AG04449 (cell line): ENCODE results near the gene SLC13A3.

Source experiments
- CTCF ChIA-PET: fragments of 350-600 bp; formaldehyde crosslinking; extraction: SDS; loops from one replicate; lab custom pipeline; 2021; ENCODE audit warnings: antibody characterized with exemption; lab: Yijun Ruan, JAX
- POLR2A ChIA-PET: fragments of 400-600, 350-600 bp; formaldehyde crosslinking; extraction: SDS; loops from one replicate; lab custom pipeline; 2020; ENCODE audit warnings: antibody characterized with exemption, inconsistent platforms; lab: Yijun Ruan, JAX
- DNase-seq: peaks from one replicate; pipeline ENCODE4 v3.0.0-alpha.2; 2010; ENCODE audit warnings: low read depth, low spot score
- H3K4me3 ChIP-seq: 2 replicates; pipeline ENCODE4 v1.5.1; 2011; ENCODE audit warnings: low read depth, mild to moderate bottlenecking, control low read depth, low read length
- TF ChIP-seq, protein P1 (sequence below): IDR thresholded peaks from one replicate; pipeline ENCODE4 v1.5.1; 2011; ENCODE audit warnings: mild to moderate bottlenecking, moderate library complexity, low read length, control low read depth, inconsistent platforms; ENCODE audit not compliant: insufficient read depth; ENCODE audit errors: missing control alignments

SLC13A3 gene

DNA sequence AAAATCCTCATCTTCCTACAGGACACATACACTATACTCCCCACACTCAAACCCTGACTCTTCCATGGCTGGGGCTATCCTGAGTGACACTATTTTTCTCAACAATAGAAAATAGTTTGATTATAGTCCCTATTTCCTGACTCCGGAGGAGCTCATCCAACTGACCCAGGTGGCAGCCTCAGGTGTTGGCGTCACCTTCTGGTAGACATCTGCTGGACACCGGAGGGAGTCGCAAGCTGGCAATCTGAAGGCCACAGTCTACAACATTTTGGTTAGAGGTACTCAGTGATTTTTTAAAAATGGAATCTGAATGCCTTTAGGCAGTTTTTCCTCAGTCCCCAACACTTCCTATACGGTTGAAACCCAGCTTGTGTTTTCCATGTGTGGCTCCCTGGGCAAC is 68.6 kb downstream of the SLC13A3 start:
- TF ChIP-seq, protein P1, sequence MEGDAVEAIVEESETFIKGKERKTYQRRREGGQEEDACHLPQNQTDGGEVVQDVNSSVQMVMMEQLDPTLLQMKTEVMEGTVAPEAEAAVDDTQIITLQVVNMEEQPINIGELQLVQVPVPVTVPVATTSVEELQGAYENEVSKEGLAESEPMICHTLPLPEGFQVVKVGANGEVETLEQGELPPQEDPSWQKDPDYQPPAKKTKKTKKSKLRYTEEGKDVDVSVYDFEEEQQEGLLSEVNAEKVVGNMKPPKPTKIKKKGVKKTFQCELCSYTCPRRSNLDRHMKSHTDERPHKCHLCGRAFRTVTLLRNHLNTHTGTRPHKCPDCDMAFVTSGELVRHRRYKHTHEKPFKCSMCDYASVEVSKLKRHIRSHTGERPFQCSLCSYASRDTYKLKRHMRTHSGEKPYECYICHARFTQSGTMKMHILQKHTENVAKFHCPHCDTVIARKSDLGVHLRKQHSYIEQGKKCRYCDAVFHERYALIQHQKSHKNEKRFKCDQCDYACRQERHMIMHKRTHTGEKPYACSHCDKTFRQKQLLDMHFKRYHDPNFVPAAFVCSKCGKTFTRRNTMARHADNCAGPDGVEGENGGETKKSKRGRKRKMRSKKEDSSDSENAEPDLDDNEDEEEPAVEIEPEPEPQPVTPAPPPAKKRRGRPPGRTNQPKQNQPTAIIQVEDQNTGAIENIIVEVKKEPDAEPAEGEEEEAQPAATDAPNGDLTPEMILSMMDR: no peak
- no peak for DNase-seq
- ChIA-PET CTCF (no interaction called here), POLR2A (no interaction called here)
- no peak overlapping the region for H3K4me3 ChIP-seq

DNA sequence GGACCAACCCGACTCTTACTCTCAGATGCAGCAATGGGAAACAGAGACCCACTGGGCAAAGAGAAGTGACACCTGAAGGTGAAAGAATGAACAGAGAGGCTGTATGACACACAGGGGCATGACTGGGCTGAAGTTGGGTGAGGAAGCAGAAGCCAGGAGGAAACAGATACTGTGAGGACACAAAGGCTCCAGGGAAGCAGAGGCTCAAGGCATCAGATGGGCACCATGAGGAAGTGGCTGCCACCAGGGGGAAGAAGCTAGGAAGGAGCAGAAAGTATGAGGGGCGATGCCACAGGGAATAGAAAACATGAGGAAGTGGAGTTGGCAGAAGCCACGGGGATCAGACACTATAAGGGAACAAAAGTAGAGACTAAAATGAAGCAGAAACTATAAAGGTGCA is 69.9 kb downstream of the SLC13A3 start:
- no peak overlapping the region for H3K4me3 ChIP-seq
- ChIA-PET CTCF (no interaction called here), POLR2A (no interaction called here)
- TF ChIP-seq, protein P1: no peak
- DNase-seq: no peak

DNA sequence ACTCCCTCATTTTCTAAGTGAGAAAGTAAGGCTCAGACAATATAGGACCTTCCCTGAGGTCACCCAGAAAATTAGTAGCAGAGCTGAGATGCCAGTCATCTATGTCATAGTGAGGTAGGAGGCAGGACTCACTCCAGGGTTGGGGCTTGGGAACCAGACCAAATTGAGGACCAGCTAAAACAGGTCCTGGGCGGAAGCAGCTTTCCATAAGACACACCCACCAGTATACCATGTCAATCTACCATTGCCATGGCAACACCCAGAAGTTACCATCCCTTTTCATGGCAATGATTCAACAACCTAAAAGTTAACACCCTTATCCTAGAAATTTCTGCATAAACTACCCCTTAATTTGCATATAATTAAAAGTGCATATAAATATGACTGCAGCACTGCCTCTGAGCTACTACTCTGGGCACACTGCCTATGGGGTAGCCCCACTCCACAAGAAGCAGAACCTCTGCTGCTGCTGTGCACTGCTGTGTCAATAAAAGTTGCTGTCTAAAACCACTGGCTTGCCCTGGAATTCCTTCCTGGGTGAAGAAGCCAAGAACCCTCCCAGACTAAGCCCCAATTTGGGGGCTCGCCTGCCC is 70.5 kb downstream of the SLC13A3 start:
- DNase-seq: no peak
- TF ChIP-seq, protein P1: no peak
- ChIA-PET POLR2A (no interaction called here), CTCF (no interaction called here)
- H3K4me3 ChIP-seq: no peak overlapping the region

DNA sequence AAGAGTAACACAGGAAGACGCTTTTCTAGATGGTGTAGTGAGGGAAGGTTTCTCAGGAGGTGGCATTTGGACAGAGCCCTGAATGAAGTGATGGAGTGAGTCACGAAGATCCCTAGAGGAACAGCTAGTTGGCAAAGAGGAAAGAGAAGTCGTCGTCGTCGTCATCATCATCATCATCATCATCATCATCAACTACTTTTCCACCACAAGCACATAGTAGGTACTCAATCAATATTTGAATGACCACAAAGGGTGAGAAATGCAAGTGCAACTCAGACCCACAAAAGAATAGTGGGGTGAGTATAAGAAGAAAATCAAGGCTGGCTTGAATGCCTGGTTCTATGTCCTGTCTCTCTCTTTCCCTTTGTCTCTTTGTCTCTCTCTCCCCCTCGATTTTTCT is 72.5 kb downstream of the SLC13A3 start:
- TF ChIP-seq, protein P1: no peak
- POLR2A ChIA-PET: no interaction called here
- DNase-seq: no peak
- H3K4me3 ChIP-seq: no peak overlapping the region
- CTCF ChIA-PET: no interaction called here

DNA sequence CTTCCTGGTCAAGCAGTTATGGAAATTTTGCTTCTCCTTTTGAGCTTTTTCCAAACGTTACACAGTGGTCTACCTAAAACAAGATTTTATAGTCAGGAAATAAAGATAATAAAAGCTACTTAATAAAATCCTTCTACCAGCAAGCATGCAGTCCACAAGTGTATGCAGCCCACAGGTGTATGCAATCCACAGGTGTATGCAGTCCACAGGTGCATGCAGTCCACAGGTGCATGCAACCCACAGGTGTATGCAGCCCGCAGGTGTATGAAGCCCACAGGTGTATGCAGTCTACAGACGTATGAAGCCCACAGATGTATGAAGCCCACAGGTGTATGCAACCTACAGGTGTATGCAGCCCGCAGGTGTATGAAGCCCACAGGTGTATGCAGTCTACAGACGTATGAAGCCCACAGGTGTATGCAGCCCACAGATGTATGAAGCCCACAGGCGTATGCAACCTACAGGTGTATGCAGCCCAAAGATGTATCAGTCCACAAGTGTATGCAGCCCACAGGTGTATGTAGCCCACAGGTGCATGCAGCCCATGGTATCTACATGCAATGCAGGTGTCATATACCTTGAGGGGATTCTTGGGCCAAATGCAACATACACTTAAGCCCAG is 74.4 kb downstream of the SLC13A3 start:
- POLR2A ChIA-PET: no interaction called here
- H3K4me3 ChIP-seq: no peak overlapping the region
- CTCF ChIA-PET: no interaction called here
- no peak for DNase-seq
- TF ChIP-seq, protein P1: no peak

DNA sequence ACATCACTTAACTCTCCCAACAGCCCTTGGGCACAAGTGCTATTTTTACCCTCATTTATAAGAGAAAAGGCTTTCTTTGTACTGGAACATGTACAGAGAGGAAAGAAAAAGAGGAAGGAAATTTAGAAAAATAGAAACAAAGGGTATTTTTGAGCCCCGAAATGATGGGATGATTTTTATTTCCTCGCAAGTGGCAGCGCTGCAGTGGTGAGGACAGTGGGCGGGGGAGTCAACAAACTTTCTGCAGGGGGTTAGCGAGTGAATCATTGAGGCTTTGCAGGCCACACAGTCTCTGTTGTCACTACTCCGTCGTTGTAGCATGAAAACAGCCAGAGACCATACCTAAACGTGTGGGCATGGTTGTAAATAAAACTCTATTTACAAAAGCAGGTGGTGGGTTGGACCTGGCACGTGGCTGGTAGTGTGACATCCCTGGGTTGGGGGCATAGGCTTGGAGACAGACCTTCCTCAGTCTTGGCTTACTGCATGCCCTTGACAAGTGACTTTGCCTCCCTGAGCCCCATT is 75.3 kb downstream of the SLC13A3 start:
- TF ChIP-seq, protein P1: no peak
- ChIA-PET CTCF (no interaction called here), POLR2A (no interaction called here)
- DNase-seq: no peak
- H3K4me3 ChIP-seq: no peak overlapping the region
